ENCODE results near the gene C10orf90. TPM values are rescaled to one million over a fixed set of nuclear protein-coding genes. Genes with fewer than 3 reads are reported as not detected.

The C10orf90 gene
- total RNA-seq, 1 experiment from 2014 or later: 0.67 TPM

- no peaks in the 10 kb centered on the region for H3K27me3 ChIP-seq (ENCODE audit: control insufficient read depth, insufficient read depth, low read length)
- ChIA-PET CTCF (no interaction called here), POLR2A (no interaction called here)
- H3K9me3 ChIP-seq (ENCODE audit: control insufficient read depth, insufficient read depth, low read depth, low read length): no peaks in the 10 kb centered on the region
- DNase-seq (ENCODE audit: low read depth, low spot score) (peak; percentile 32), ATAC-seq (peak; percentile 78; the same call in 1 of the 2 replicates)
- TF ChIP-seq REST (IDR thresholded peaks at IDR 0.05; ENCODE audit: insufficient read depth in 1 of 2, low read depth in 2 of 2, low read length in 1 of 2) (no peak), SIN3A (IDR thresholded peaks at IDR 0.05; ENCODE audit: borderline replicate concordance, insufficient read depth, low read depth, low read length) (no peak), POLR2AphosphoS5 (IDR thresholded peaks at IDR 0.05; ENCODE audit: low read depth, low read length) (no peak), CTCF (IDR thresholded peaks at IDR 0.05) (no peak), TCF7L2 (IDR thresholded peaks at IDR 0.05; ENCODE audit: low read depth, low read length) (no peak)
- H3K4me1 ChIP-seq (ENCODE audit: control insufficient read depth, insufficient read depth, low read length): no peaks in the 10 kb centered on the region
- H3K27ac ChIP-seq (ENCODE audit: low read length): no peak overlapping the region
- BruUV-seq (replicated peaks): no TSS peak
- H3K36me3 ChIP-seq (ENCODE audit: control insufficient read depth, insufficient read depth, low read length): no peaks in the 10 kb centered on the region
- in situ Hi-C loops (cut with HindIII; ENCODE audit: low pct_unique_long_range_greater_than_20kb, low sequenced_read_pairs) (no loop called here), intact Hi-C loops (cut with micrococcal nuclease; ENCODE audit: unreplicated experiment) (no loop called here)
- no peak overlapping the region for H3K4me3 ChIP-seq (ENCODE audit: low read depth in 2 of 2, low read length in 2 of 2)
These were observed 149.1 kb downstream of the C10orf90 start for GRCh38 chr10:126521399-126521798.

GRCh38 chr10:126520751-126521317 lies 149.7 kb downstream of the C10orf90 start:
- ChIA-PET CTCF (no interaction called here), POLR2A (no interaction called here)
- Histone ChIP-seq H3K9me3 (ENCODE audit: control insufficient read depth, insufficient read depth, low read depth, low read length) (no peaks in the 10 kb centered on the region), H3K27ac (ENCODE audit: low read length) (no peak overlapping the region), H3K4me3 (ENCODE audit: low read depth in 2 of 2, low read length in 2 of 2) (no peak overlapping the region), H3K36me3 (ENCODE audit: control insufficient read depth, insufficient read depth, low read length) (no peaks in the 10 kb centered on the region), H3K27me3 (ENCODE audit: control insufficient read depth, insufficient read depth, low read length) (no peaks in the 10 kb centered on the region), H3K4me1 (ENCODE audit: control insufficient read depth, insufficient read depth, low read length) (no peaks in the 10 kb centered on the region)
- TF ChIP-seq POLR2AphosphoS5 (IDR thresholded peaks at IDR 0.05; ENCODE audit: low read depth, low read length): no peak
- peak; percentile 43 for TF ChIP-seq CTCF (IDR thresholded peaks at IDR 0.05)
- TF ChIP-seq TCF7L2 (IDR thresholded peaks at IDR 0.05; ENCODE audit: low read depth, low read length): no peak
- no peak for TF ChIP-seq REST (IDR thresholded peaks at IDR 0.05; ENCODE audit: insufficient read depth in 1 of 2, low read depth in 2 of 2, low read length in 1 of 2)
- no peak for TF ChIP-seq SIN3A (IDR thresholded peaks at IDR 0.05; ENCODE audit: borderline replicate concordance, insufficient read depth, low read depth, low read length)
- DNase-seq (ENCODE audit: low read depth, low spot score) (no peak), ATAC-seq (no peak)
- in situ Hi-C loops (cut with HindIII; ENCODE audit: low pct_unique_long_range_greater_than_20kb, low sequenced_read_pairs) (no loop called here), intact Hi-C loops (cut with micrococcal nuclease; ENCODE audit: unreplicated experiment) (no loop called here)
- BruUV-seq (replicated peaks): no TSS peak
